HepG2 (cell line): Measurements from ENCODE around the gene CACNA2D1. TPM values are rescaled to one million over a fixed set of nuclear protein-coding genes. Genes with fewer than 3 reads are reported as not detected.

Source experiments
- ATAC-seq: fragments of 200-7000 bp; cut with Tn5 transposase; 3 replicates; pipeline ENCODE4 v1.9.1; 2020; ENCODE audit warnings: mild to moderate bottlenecking, moderate library complexity
- BruUV-seq: library from RNA; stranded (reverse); fragments of 400-500 nt; replicated peaks from 2 replicates; lab custom pipeline; 2021; lab: Mats Ljungman, UMichigan
- CTCF ChIA-PET: fragments of 300-600 bp; formaldehyde crosslinking; extraction: SDS; loops from one replicate; lab custom pipeline; 2021; ENCODE audit warnings: low total read pairs, inconsistent platforms, low intra/inter-chr PET ratio; lab: Yijun Ruan, JAX
- POLR2A ChIA-PET: fragments of 350-600 bp; sonication (Branson Sonifier 250); formaldehyde crosslinking; loops from one replicate; lab custom pipeline; 2020; ENCODE audit warnings: antibody characterized with exemption, inconsistent platforms; lab: Yijun Ruan, JAX
- DNase-seq: peaks from one replicate; pipeline ENCODE4 v3.0.0-alpha.2; 2015; ENCODE audit warnings: low spot score
- FAIRE-seq: peaks from 3 replicates; lab custom pipeline; 2011; peaks lifted over from hg19 to GRCh38; lab: Jason Lieb, UNC
- H2AFZ ChIP-seq: one replicate; pipeline ENCODE4 v1.6.1; 2011; ENCODE audit warnings: low read length, inconsistent platforms
- H3K27ac ChIP-seq: fragments of 300-600 bp; 3 replicates; pipeline ENCODE4 v1.8.0; 2011; ENCODE audit warnings: mixed run types, mild to moderate bottlenecking, mixed read lengths, low read length, inconsistent platforms; ENCODE audit not compliant: insufficient read depth; ENCODE audit errors: extremely low read length
- H3K27me3 ChIP-seq, 2 experiments: fragments of 200-600 bp in 1 of 2; 2 replicates in 1 of 2; 3 replicates in 1 of 2; pipeline versions ENCODE4 v1.6.0 to v1.8.0; 2011; ENCODE audit warnings: low read length in 2 of 2, mild to moderate bottlenecking in 2 of 2, moderate library complexity in 2 of 2, inconsistent platforms in 1 of 2; ENCODE audit not compliant: insufficient read depth in 2 of 2, control insufficient read depth in 1 of 2
- H3K36me3 ChIP-seq, 2 experiments: fragments of 200-600 bp in 1 of 2; replicated peaks in 1 of 2; 2 replicates in 1 of 2; 3 replicates in 1 of 2; pipeline versions ENCODE4 v1.5.1 to v1.8.0; 2011; ENCODE audit warnings: low read length in 2 of 2, inconsistent platforms in 1 of 2; ENCODE audit not compliant: insufficient read depth in 2 of 2, control insufficient read depth in 1 of 2
- H3K4me1 ChIP-seq: 2 replicates; pipeline ENCODE4 v1.5.1; 2012; ENCODE audit warnings: low read length, inconsistent platforms; ENCODE audit not compliant: insufficient read depth
- H3K4me2 ChIP-seq: 2 replicates; pipeline ENCODE4 v1.6.0; 2011; ENCODE audit warnings: low read depth, low read length, inconsistent platforms
- H3K4me3 ChIP-seq, 3 experiments: fragments of 200-600 bp in 1 of 3; sonication (generic), shearing (Covaris generic) in 1 of 3; replicated peaks in 1 of 3; 2 replicates each; pipeline ENCODE4 v1.5.1; 2011 to 2016; ENCODE audit warnings: low read length in 3 of 3, inconsistent platforms in 2 of 3, low read depth in 2 of 3, mild to moderate bottlenecking in 2 of 3, control low read depth in 1 of 3, mixed read lengths in 1 of 3; ENCODE audit not compliant: insufficient read depth in 1 of 3
- H3K79me2 ChIP-seq: one replicate; pipeline ENCODE4 v1.6.1; 2011; ENCODE audit warnings: low read length, inconsistent platforms; ENCODE audit not compliant: insufficient read depth
- H3K9ac ChIP-seq: 2 replicates; pipeline ENCODE4 v1.6.0; 2011; ENCODE audit warnings: mild to moderate bottlenecking, low read depth, low read length, inconsistent platforms; ENCODE audit not compliant: insufficient read depth
- H3K9me3 ChIP-seq: 2 replicates; pipeline ENCODE4 v1.5.1; 2012; ENCODE audit warnings: mild to moderate bottlenecking, low read length
- H4K20me1 ChIP-seq: 2 replicates; pipeline ENCODE4 v1.6.0; 2011; ENCODE audit warnings: inconsistent platforms, mild to moderate bottlenecking, low read length, moderate library complexity; ENCODE audit not compliant: insufficient read depth
- CERS6 ChIP-seq: sonication (generic); formaldehyde crosslinking; IDR thresholded peaks from 2 replicates; pipeline ENCODE4 v1.5.0; 2020; ENCODE audit warnings: missing genetic modification reagents
- HNF1B ChIP-seq: sonication (generic); formaldehyde crosslinking; IDR thresholded peaks from 2 replicates; pipeline ENCODE4 v1.5.1; 2020; ENCODE audit warnings: mild to moderate bottlenecking, moderate library complexity, missing genetic modification reagents
- IRF9 ChIP-seq: sonication (generic); formaldehyde crosslinking; IDR thresholded peaks from 2 replicates; pipeline ENCODE4 v1.8.0; 2022; ENCODE audit warnings: missing genetic modification reagents, mild to moderate bottlenecking, borderline replicate concordance
- ZNF572 ChIP-seq: sonication (generic); formaldehyde crosslinking; IDR thresholded peaks from 2 replicates; pipeline ENCODE4 v1.5.1; 2020; ENCODE audit warnings: mild to moderate bottlenecking, missing genetic modification reagents
- WGBS: methylation state at CpG from one replicate; pipeline ENCODE4 v1.1.6; 2017; ENCODE audit warnings: low lambda C conversion rate; 5-methylcytosine and 5-hydroxymethylcytosine counted together
- in situ Hi-C: cut with HindIII; loops from 2 replicates; pipeline ENCODE4 v1.10.0; 2017; ENCODE audit warnings: low pct_unique_long_range_greater_than_20kb; ENCODE audit not compliant: extremely low pct_ligation_motif_present
- intact Hi-C: fragments of 100-400 bp; cut with micrococcal nuclease; formaldehyde crosslinking; loops from one replicate; pipeline ENCODE4 v1.10.0; 2022; ENCODE audit not compliant: unreplicated experiment
- polyA plus RNA-seq, 8 experiments: library from polyadenylated mRNA; depleted of rRNA in 3 of 8; stranded (reverse) in 7 of 8; unstranded in 1 of 8; fragments of >200 nt; fragmentation: Illumina TruSeq in 4 of 8; extraction: Trizol in 4 of 8; gene quantifications; 2 replicates each; pipeline versions ENCODE4 v1.2.1 to v1.2.3, GENCODE V29; 2011 to 2016; ENCODE audit warnings: low read depth in 4 of 8, missing spikeins in 1 of 8, mixed read lengths in 1 of 8; ENCODE audit not compliant: insufficient read depth in 1 of 8
- total RNA-seq, 5 experiments: library from RNA; depleted of rRNA; stranded (reverse); fragments of >200 nt; fragmentation: Illumina TruSeq; extraction: Trizol; gene quantifications; 2 replicates each; pipeline ENCODE4 v1.2.3, GENCODE V29; 2016; ENCODE audit warnings: low read depth in 1 of 5

Gene CACNA2D1
- total and polyA plus RNA-seq, 2 of the 13 experiments (the other 11 are each of a cell fraction or from before 2014, with no cell fraction given), result not detected

GRCh38 chr7:82235713-82236112 lies 207.9 kb downstream of the CACNA2D1 start:
- no peak overlapping the region for H3K27ac ChIP-seq
- DNase-seq, result no peak
- H2AFZ ChIP-seq, result no peak overlapping the region
- no TSS peak for BruUV-seq
- H3K9ac ChIP-seq, result no peak overlapping the region
- intact Hi-C loops (loop anchor here (10.0 kb wide), 1 partner anchor 249 kb away; no protein-coding TSS in a partner anchor), in situ Hi-C loops (loop anchor here (10.0 kb wide), 1 partner anchor 489 kb away; no protein-coding TSS in a partner anchor)
- H3K27me3 ChIP-seq, result no peaks in the 10 kb centered on the region
- no peaks in the 10 kb centered on the region for H3K4me1 ChIP-seq
- POLR2A ChIA-PET, result no interaction called here
- ATAC-seq, result no peak
- no peak for FAIRE-seq
- H4K20me1 ChIP-seq, result no peaks in the 10 kb centered on the region
- no peaks in the 10 kb centered on the region for H3K79me2 ChIP-seq
- WGBS, result 1% methylated on average over 2 of the region's 2 CpGs
- no peak overlapping the region for H3K4me2 ChIP-seq
- H3K4me3 ChIP-seq, result no peak overlapping the region
- CTCF ChIA-PET, result interaction anchor here (1.1 kb wide), 1 partner anchor 336 kb away, joined by 5 read pairs; no protein-coding TSS in a partner anchor
- no peaks in the 10 kb centered on the region for H3K9me3 ChIP-seq
- no peaks in the 10 kb centered on the region for H3K36me3 ChIP-seq
- TF ChIP-seq ZNF572 (CRISPR knock-in tag) (no peak), CERS6 (no peak), HNF1B (CRISPR knock-in tag) (no peak), IRF9 (CRISPR knock-in tag) (no peak)
